Measurements from ENCODE around the gene ANKRD29.
"Not testable (repeated sequence)": the region's sequence is repeated elsewhere in the genome, so short reads cannot be mapped to it uniquely, and the experiment has no call there.

Gene ANKRD29

GRCh38 chr18:23583071-23583865 is 79.4 kb downstream of the ANKRD29 start:
- no peak for DNase-seq (ENCODE audit: low read depth, low spot score)

- no peak for DNase-seq (ENCODE audit: low read depth, low spot score)
Measured at GRCh38 chr18:23580677-23581367, 81.9 kb downstream of the ANKRD29 start.

DNA sequence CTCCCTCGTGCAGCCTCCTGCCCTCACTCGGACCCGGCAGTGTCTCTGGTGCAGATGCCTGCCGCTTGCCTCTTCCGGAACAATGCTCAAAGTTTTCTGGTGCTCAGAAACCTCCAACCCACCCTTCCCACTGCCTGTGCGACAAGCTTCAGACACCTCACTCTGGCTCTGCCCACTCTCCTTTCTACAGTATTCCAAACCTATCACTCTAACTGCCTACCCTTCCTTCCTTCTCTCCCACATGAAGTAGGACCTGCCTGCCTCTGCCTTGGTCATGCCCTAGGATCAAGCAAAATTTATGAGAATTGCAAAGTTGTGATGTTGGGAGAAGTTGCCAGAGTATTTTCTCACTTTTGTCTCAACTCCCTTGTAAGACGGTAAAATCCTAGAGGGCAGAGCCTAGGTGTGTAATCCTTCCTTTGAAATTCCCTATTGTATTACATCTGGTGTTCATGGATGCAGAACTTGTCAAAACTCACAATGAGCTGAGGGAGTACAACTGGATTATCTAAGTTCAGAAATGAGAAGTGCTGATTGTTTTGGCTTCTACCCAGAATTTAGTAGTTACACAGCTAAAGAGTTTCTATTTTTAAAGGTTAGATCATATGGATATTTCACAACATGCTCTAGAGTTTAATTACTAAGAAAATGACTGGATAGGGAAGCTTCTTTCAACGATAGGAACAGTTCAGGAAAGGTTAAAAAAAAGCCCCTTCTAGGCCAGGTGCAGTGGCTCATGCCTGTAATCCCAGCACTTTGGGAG is 83.6 kb downstream of the ANKRD29 start:
- DNase-seq (ENCODE audit: low read depth, low spot score), result no peak

DNA sequence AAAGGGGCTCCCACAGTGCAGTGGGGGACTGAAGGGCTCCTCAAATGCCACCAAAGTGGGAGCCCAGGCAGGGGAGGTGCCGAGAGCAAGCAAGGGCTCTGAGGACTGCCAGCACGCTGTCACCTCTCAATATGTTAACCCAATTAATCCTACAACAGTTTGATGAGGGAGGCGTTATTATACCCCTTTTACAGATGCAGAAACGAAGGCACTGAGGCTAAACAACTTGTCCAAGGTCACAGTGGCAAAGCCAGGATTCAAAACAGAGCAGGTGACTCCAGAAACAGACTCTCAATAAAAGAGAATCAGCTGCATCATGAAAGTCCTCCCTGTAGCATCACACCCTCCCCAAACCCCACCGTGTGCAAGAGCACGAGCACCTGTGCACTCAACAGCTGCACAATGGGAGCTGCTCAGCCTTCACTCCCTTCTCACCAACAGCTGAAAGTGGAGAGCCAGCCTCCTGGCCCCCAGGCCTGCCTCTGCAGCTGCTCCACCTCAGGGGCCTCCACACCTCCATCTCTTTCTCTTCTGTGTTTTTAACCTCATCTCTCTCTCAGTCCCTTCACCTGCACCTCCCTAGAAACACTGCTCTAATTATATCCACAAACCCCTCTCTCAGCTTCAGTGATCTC is 84.5 kb downstream of the ANKRD29 start:
- DNase-seq (ENCODE audit: low read depth, low spot score), result no peak

- DNase-seq (ENCODE audit: low read depth, low spot score), result not testable (repeated sequence)
Measured at GRCh38 chr18:23577521-23577920, 85.2 kb downstream of the ANKRD29 start.

DNA sequence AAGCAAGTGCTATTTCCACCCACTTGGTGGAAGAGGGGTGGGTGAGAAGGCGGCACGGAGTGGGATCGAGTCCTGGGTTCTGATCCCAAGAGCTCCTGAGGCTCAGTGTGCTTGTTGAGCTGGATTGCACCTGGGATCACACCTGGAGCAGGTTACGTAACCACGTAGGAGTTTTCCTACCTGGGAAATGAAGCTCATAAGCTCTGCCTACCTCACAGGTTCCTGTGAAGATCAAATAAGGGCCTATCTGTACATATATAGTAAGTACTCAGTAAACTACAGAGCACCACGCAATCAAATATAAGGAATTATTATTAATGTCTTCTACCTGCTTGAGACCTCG is 87.4 kb downstream of the ANKRD29 start:
- no peak for DNase-seq (ENCODE audit: low read depth, low spot score)

- DNase-seq (ENCODE audit: low read depth, low spot score), result no peak
Measured at GRCh38 chr18:23574611-23575308, 88.0 kb downstream of the ANKRD29 start.

GRCh38 chr18:23573626-23574431 is 88.9 kb downstream of the ANKRD29 start:
- peak; percentile 18 for DNase-seq (ENCODE audit: low read depth, low spot score)

DNA sequence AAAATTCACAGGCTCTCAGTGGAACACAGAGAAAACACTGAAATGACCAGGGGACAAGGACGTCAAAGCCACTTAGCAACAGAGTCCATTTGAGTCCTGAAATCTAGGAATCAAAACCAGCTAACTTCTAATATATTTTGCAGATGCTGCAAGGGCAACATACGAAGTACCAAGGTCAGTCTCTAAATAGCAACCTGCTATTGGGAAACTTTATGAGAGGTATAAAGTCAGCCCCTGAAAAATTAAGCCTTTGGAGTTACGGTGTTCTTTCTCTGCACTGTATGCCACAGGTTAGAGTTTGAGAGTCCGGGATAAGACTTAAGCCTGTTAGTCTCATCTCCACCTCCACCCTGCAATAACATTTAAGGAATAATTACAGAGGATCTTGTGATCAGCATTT is 89.7 kb downstream of the ANKRD29 start:
- no peak for DNase-seq (ENCODE audit: low read depth, low spot score)

- DNase-seq (ENCODE audit: low read depth, low spot score), result no peak
Measured at GRCh38 chr18:23572570-23572969, 90.1 kb downstream of the ANKRD29 start.

DNA sequence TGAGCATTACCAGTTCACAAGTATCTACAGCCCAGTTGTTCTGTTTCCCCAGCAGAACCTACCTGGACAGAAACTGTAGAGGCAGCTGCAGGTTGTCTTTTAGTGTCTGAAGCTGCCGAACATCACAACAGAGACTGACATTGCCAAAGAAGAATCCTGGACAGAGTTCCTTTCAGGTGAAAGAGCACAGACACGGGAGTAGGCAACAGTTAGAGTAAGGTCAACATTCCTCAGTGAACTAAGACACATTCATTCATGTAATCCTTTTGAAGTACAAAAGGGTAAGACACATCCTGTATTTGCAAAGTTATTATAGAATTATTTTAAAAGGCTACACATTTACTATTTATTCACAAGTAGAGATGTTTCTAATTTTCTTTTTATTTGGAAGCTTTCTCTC is 90.7 kb downstream of the ANKRD29 start:
- no peak for DNase-seq (ENCODE audit: low read depth, low spot score)

DNA sequence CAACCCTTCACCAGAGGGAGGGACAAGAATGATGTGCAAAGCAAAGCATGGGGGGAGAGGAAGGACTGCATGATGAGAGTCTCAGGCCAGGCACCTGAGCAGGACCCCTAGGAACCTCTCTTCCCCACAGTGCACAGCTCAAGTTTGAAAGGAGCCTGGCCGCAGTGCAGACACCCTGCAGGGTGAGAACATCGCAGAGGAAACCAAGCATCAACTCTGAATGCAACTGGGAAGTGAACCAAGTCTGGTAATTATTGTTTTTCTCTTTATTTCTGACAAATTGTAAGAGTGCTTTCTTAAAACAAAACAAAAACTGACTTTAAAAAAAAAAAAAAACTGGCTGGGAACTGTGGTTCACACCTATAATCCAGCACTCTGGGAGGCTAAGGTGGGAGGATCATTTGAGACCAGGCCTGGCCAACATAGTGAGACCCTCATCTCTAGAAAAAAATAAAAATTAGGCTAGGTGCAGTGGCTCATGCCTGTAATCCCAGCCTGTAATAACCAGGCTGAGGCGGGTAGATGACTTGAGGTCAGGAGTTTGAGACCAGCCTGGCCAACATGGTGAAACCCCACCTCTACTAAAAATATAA is 91.7 kb downstream of the ANKRD29 start:
- DNase-seq (ENCODE audit: low read depth, low spot score), result no peak

DNA sequence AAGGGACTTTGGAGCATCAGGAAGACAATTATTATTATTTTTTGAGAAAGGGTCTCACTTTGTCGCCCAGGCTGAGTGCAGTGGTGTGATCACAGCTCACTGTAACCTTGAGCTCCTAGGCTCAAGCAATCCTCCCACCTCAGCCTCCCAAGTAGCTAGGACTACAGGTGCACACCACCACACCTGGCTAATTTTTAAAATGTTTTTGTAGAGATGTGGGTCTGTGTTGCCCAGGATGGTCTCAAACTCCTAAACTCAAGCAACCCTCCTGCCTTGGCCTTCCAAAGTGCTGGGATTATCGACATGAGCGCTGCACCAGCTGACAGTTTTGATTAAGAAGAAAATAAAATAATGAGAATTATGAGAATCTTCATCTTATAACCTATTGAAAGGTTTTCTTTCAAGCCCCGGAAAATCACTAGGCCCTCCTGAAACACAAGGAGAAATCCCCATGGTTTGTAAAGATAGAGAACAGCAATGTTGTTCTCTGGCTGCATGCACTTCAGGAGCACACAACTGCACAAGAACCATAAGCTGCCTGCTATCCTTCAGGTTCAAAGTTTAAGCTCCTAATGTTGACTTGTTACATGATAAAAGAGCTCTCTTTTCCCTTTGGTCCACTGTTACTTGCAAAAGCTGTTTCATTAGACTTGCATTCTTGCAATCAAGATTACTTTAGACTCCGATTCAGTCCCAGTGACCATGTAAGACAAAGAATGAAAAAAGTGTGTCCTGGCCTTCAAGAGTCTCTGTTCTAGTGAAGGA is 93.2 kb downstream of the ANKRD29 start:
- DNase-seq (ENCODE audit: low read depth, low spot score), result no peak

DNA sequence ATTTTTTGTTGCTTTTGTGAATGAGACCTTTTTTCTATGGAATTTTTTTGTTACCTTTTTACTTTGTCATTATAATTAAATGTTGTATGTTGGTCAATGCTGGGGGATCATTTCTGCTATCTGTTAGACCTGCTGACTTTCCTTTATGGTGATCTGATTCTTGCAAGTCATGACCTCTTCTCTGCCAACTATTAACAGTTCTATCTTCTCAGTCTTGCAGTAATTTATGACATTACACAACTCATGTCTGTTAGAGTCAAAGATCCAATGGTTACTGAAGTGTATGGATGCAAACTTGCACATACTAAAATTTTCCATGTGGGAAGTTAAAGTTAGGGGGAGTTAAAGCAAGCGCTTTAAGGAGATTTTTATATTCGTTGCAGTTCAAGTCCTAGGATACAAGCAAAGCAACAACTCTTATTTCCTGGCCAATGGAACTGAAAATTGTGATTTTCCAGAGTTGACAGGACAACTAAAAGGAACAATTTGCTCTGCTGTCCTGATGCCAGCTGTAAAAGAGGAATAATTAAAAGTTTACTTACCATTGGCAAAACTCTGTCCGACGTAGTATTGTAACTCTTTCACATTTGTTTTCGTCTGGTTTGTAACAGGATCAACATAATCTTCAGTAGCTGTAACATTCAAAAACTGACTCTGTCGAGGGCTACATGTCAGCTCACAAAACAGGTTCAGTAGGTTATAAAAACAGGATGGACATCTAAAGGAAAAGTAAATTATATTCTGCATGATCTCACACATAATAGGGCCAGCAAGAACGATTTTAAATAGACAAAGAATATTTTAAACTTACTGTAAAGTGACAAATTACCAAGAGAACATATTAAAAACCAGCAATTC is 94.2 kb downstream of the ANKRD29 start:
- no peak for DNase-seq (ENCODE audit: low read depth, low spot score)

DNA sequence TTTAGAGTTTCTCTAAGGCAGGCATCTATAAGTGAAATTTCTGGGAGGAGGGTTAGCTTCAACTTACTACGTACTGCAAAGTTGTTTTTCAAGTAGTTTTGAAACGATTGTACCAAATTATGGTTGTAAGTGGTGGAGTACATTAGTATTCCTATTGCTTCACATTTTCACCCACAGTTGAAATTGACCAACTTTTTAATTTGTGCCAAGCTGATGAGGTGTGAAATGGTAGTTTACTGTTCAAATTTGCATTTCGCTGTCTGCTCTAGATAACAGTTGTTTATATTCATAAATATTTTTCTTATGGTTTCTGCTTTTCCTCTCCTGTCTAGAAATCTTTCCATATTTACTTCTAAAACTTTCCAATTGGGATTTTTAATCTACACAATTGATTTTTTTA is 95.0 kb downstream of the ANKRD29 start:
- DNase-seq (ENCODE audit: low read depth, low spot score), result no peak

DNA sequence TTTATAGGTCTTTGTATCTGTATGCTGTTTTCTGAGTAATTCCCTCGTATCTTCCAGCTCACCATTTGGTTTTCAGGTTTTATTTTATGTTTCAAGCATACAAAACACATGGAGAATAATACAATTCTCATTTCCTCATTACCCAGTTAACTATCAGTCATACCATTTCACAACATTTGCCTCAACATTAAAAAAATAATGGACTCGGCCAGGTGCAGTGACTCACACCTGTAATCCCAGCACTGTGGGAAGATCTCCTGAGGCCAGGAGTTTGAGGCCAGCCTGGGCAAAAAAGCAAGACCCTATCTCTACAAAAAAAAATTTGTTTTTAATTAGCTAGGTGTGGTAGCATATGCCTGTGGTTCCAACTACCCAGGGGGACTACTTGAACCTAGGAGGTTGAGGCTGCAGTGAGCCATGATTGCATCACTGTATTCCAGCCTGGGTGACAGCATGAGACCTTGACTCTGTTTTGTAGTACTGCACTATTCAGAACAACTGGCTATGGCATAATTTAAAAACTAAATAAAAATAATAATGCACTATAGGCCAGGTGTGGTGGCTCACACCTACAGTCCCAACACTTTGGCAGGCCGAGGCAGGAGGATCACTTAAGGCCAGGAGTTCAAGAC is 96.7 kb downstream of the ANKRD29 start:
- no peak for DNase-seq (ENCODE audit: low read depth, low spot score)

- no peak for DNase-seq (ENCODE audit: low read depth, low spot score)
Measured at GRCh38 chr18:23563377-23564043, 99.2 kb downstream of the ANKRD29 start.

DNA sequence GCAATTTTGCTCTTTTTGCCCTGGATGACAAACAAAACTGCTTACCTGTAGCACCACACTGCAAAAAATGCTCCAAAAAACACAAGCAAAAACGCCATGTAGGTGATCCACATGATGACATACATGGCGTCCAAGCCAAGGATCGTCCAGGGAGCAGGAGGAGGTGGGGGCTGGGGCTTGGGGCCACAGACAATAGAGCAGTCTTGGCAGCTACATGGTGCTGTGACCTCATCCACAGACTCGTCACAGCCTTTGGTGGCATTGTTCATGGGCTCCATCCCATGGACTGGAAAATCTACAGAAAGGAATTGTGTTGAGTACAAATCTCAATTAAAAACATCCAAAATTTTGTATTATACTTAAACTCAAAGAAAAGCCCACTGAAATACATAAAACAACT is 102.5 kb downstream of the ANKRD29 start:
- no peak for DNase-seq (ENCODE audit: low read depth, low spot score)
